GM12891 (cell line): Measurements from ENCODE around the gene NEB.

Source experiments
- POLR2AphosphoS5 ChIP-seq: IDR thresholded peaks from 2 replicates; pipeline ENCODE4 v1.6.1; 2011; ENCODE audit warnings: low read depth, low read length, control low read depth
- TAF1 ChIP-seq: IDR thresholded peaks from 2 replicates; pipeline ENCODE4 v1.6.1; 2011; ENCODE audit warnings: low read depth, low read length, control low read depth

GRCh38 chr2:151716721-151717120 lies 17.6 kb downstream of the NEB start:
- TF ChIP-seq POLR2AphosphoS5 (no peak), TAF1 (no peak)
